H9 (cell line): ENCODE data around the gene ZSCAN9. TPM values are rescaled to one million over a fixed set of nuclear protein-coding genes. Genes with fewer than 3 reads are reported as not detected.

ENCODE experiments used
- DNase-seq: peaks from one replicate; pipeline ENCODE4 v3.0.0-alpha.2; 2017
- H2AFZ ChIP-seq: one replicate; pipeline ENCODE4 v1.6.1; 2013; ENCODE audit warnings: mild to moderate bottlenecking, low read length, control low read depth, moderate library complexity
- H2AK5ac ChIP-seq: 2 replicates; pipeline ENCODE4 v1.6.1; 2013; ENCODE audit warnings: low read length, control low read depth, mixed read lengths; ENCODE audit not compliant: insufficient read length
- H2BK120ac ChIP-seq: one replicate; pipeline ENCODE4 v1.6.1; 2013; ENCODE audit warnings: low read depth, mild to moderate bottlenecking, low read length, control low read depth, inconsistent platforms; ENCODE audit not compliant: poor library complexity, severe bottlenecking
- H2BK12ac ChIP-seq: 2 replicates; pipeline ENCODE4 v1.6.1; 2013; ENCODE audit warnings: low read length, control low read depth, mixed read lengths, low read depth; ENCODE audit not compliant: insufficient read length
- H2BK15ac ChIP-seq: 2 replicates; pipeline ENCODE4 v1.6.1; 2013; ENCODE audit warnings: low read depth, low read length, control low read depth
- H2BK20ac ChIP-seq: one replicate; pipeline ENCODE4 v1.6.1; 2013; ENCODE audit warnings: low read depth, mild to moderate bottlenecking, low read length, control low read depth, inconsistent platforms; ENCODE audit not compliant: poor library complexity, severe bottlenecking
- H2BK5ac ChIP-seq: 2 replicates; pipeline ENCODE4 v1.6.1; 2013; ENCODE audit warnings: low read length, control low read depth, mixed read lengths; ENCODE audit not compliant: insufficient read length
- H3K14ac ChIP-seq: 2 replicates; pipeline ENCODE4 v1.6.1; 2013; ENCODE audit warnings: low read length, control low read depth; ENCODE audit not compliant: insufficient read depth
- H3K18ac ChIP-seq: 2 replicates; pipeline ENCODE4 v1.6.1; 2013; ENCODE audit warnings: low read depth, mild to moderate bottlenecking, mixed read lengths, low read length, control low read depth; ENCODE audit not compliant: insufficient read length
- H3K23ac ChIP-seq: 2 replicates; pipeline ENCODE4 v1.6.1; 2013; ENCODE audit warnings: low read length, control low read depth, mixed read lengths, low read depth; ENCODE audit not compliant: insufficient read length
- H3K23me2 ChIP-seq: 2 replicates; pipeline ENCODE4 v1.6.1; 2013; ENCODE audit warnings: low read depth, mild to moderate bottlenecking, mixed read lengths, low read length, control low read depth; ENCODE audit not compliant: insufficient read length, poor library complexity, severe bottlenecking
- H3K27ac ChIP-seq: 2 replicates; pipeline ENCODE4 v1.5.1; 2013; ENCODE audit warnings: low read length, control low read depth, mixed read lengths, low read depth; ENCODE audit not compliant: insufficient read length
- H3K27me3 ChIP-seq: 2 replicates; pipeline ENCODE4 v1.6.1; 2013; ENCODE audit warnings: low read length, control low read depth, inconsistent platforms; ENCODE audit not compliant: insufficient read depth
- H3K4ac ChIP-seq: 2 replicates; pipeline ENCODE4 v1.6.1; 2013; ENCODE audit warnings: low read depth, mild to moderate bottlenecking, control low read depth, inconsistent platforms, low read length, moderate library complexity
- H3K4me1 ChIP-seq: 2 replicates; pipeline ENCODE4 v1.6.1; 2013; ENCODE audit warnings: low read length, control low read depth, inconsistent platforms; ENCODE audit not compliant: insufficient read depth
- H3K4me2 ChIP-seq: 2 replicates; pipeline ENCODE4 v1.6.1; 2013; ENCODE audit warnings: low read length, control low read depth, mixed read lengths; ENCODE audit not compliant: insufficient read length, insufficient read depth
- H3K56ac ChIP-seq: 2 replicates; pipeline ENCODE4 v1.6.1; 2013; ENCODE audit warnings: low read depth, mild to moderate bottlenecking, mixed read lengths, low read length, control low read depth; ENCODE audit not compliant: insufficient read length
- H3K79me1 ChIP-seq: 2 replicates; pipeline ENCODE4 v1.6.1; 2013; ENCODE audit warnings: low read depth, mild to moderate bottlenecking, moderate library complexity, low read length, control low read depth, inconsistent platforms; ENCODE audit not compliant: insufficient read depth, poor library complexity, severe bottlenecking
- H3K79me2 ChIP-seq: 2 replicates; pipeline ENCODE4 v1.6.1; 2013; ENCODE audit warnings: low read length, control low read depth, inconsistent platforms; ENCODE audit not compliant: insufficient read depth
- H3K9ac ChIP-seq: 2 replicates; pipeline ENCODE4 v1.6.1; 2013; ENCODE audit warnings: low read length, control low read depth, mixed read lengths; ENCODE audit not compliant: insufficient read length; ENCODE audit errors: extremely low read depth
- H3K9me3 ChIP-seq: one replicate; pipeline ENCODE4 v1.6.1; 2013; ENCODE audit warnings: low read depth, low read length, inconsistent platforms; ENCODE audit not compliant: control insufficient read depth
- H3T11ph ChIP-seq: one replicate; pipeline ENCODE4 v1.6.1; 2013; ENCODE audit warnings: mild to moderate bottlenecking, low read length, control low read depth, inconsistent platforms
- H4K20me1 ChIP-seq: one replicate; pipeline ENCODE4 v1.6.1; 2013; ENCODE audit not compliant: control insufficient read depth, insufficient read length, insufficient read depth
- H4K5ac ChIP-seq: 2 replicates; pipeline ENCODE4 v1.6.1; 2013; ENCODE audit warnings: low read depth, mild to moderate bottlenecking, mixed read lengths, low read length, control low read depth; ENCODE audit not compliant: insufficient read length
- H4K8ac ChIP-seq: replicated peaks from 2 replicates; pipeline ENCODE4 v1.6.1; 2013; ENCODE audit warnings: low read length, control low read depth, mixed read lengths, low read depth; ENCODE audit not compliant: insufficient read length
- H4K91ac ChIP-seq: 2 replicates; pipeline ENCODE4 v1.6.1; 2013; ENCODE audit warnings: low read depth, mild to moderate bottlenecking, moderate library complexity, mixed read lengths, low read length, control low read depth; ENCODE audit not compliant: insufficient read length
- H3K27ac Mint-ChIP-seq, 3 experiments: 2 replicates in 2 of 3; 3 replicates in 1 of 3; pipeline ENCODE4 v1.8.0; 2020 to 2021; ENCODE audit warnings: mixed read lengths in 3 of 3, mild to moderate bottlenecking in 1 of 3, moderate library complexity in 1 of 3
- H3K27me3 Mint-ChIP-seq: 2 replicates; pipeline ENCODE4 v1.8.0; 2021; ENCODE audit warnings: low read depth, mild to moderate bottlenecking, moderate library complexity, mixed read lengths
- H3K36me3 Mint-ChIP-seq, 3 experiments: 2 replicates in 2 of 3; 3 replicates in 1 of 3; pipeline ENCODE4 v1.8.0; 2020 to 2021; ENCODE audit warnings: low read depth in 3 of 3, mixed read lengths in 3 of 3; ENCODE audit not compliant: insufficient read depth in 1 of 3
- H3K4me1 Mint-ChIP-seq, 2 experiments: 2 replicates each; pipeline ENCODE4 v1.8.0; 2020; ENCODE audit warnings: mixed read lengths in 2 of 2
- H3K4me3 Mint-ChIP-seq, 2 experiments: 2 replicates in 1 of 2; 3 replicates in 1 of 2; pipeline ENCODE4 v1.8.0; 2020 to 2021; ENCODE audit warnings: mild to moderate bottlenecking in 2 of 2, mixed read lengths in 2 of 2, moderate library complexity in 1 of 2
- H3K9me3 Mint-ChIP-seq, 2 experiments: 2 replicates in 1 of 2; 3 replicates in 1 of 2; pipeline ENCODE4 v1.8.0; 2020; ENCODE audit warnings: mild to moderate bottlenecking in 2 of 2, mixed read lengths in 2 of 2, moderate library complexity in 1 of 2
- CTCF ChIP-seq: fragments of 200-600 bp; sonication (generic); conservative IDR thresholded peaks from 3 replicates; pipeline ENCODE4 v1.8.0; 2021; ENCODE audit warnings: antibody characterized with exemption, mild to moderate bottlenecking
- WGBS: extraction: QIAGEN DNeasy Blood & Tissue Kit; methylation state at CpG from one replicate; pipeline ENCODE4 v1.1.7; 2013; ENCODE audit warnings: missing lambda C conversion rate, low lambda C conversion rate, mixed read lengths; ENCODE audit not compliant: insufficient read length; ENCODE audit errors: extremely low coverage; 5-methylcytosine and 5-hydroxymethylcytosine counted together
- total RNA-seq: library from RNA; stranded (reverse); gene quantifications from 2 replicates; pipeline ENCODE4 v1.2.1, GENCODE V29; 2021

The ZSCAN9 gene
- total RNA-seq, 1 experiment from 2014 or later, result 11.5 TPM

GRCh38 chr6:28211840-28212509 lies 13.1 kb upstream of the ZSCAN9 start:
- peak overlapping the region; percentile 12 for H3K9ac ChIP-seq
- no peak overlapping the region for H3K27ac ChIP-seq
- H3K79me1 ChIP-seq, result no peaks in the 10 kb centered on the region
- Mint-ChIP-seq H3K36me3 (peaks cover 0 to 1% (median 0%) of the 10 kb centered on the region in 3 experiments; a peak in 1 of 7 replicates), H3K4me1 (peaks cover 21 to 46% of the 10 kb centered on the region in 2 experiments), H3K9me3 (peaks cover 0 to 7% of the 10 kb centered on the region in 2 experiments; a peak in 1 of 5 replicates), H3K4me3 (peak overlapping the region; percentile 82 to 91), H3K27ac (peak overlapping the region in 2 of 3 experiments; percentile 0 to 36; a peak in 1 of 7 replicates), H3K27me3 (peaks cover 86% of the 10 kb centered on the region)
- no peak overlapping the region for H2AK5ac ChIP-seq
- no peak overlapping the region for H3K14ac ChIP-seq
- no peak overlapping the region for H2BK20ac ChIP-seq
- DNase-seq, result peak; percentile 41
- no peak overlapping the region for H2BK5ac ChIP-seq
- H2BK120ac ChIP-seq, result no peak overlapping the region
- H3T11ph ChIP-seq, result no peak overlapping the region
- no peaks in the 10 kb centered on the region for H3K4me1 ChIP-seq
- H3K9me3 ChIP-seq, result no peaks in the 10 kb centered on the region
- no peak overlapping the region for H2BK15ac ChIP-seq
- WGBS, result no CpG with 5 or more reads among the region's 16 CpGs
- H3K18ac ChIP-seq, result no peak overlapping the region
- no peak overlapping the region for H2BK12ac ChIP-seq
- H2AFZ ChIP-seq, result no peak overlapping the region
- peaks cover 28% of the 10 kb centered on the region for H3K27me3 ChIP-seq
- no peak overlapping the region for H3K4ac ChIP-seq
- no peak overlapping the region for H3K23ac ChIP-seq
- peak overlapping the region; percentile 66 for H3K4me2 ChIP-seq
- no peak overlapping the region for H4K5ac ChIP-seq
- no peak overlapping the region for H4K8ac ChIP-seq
- H4K91ac ChIP-seq, result no peak overlapping the region
- H3K56ac ChIP-seq, result no peak overlapping the region
- TF ChIP-seq CTCF, result no peak
- H4K20me1 ChIP-seq, result no peaks in the 10 kb centered on the region
- H3K23me2 ChIP-seq, result peaks cover 6% of the 10 kb centered on the region
- no peaks in the 10 kb centered on the region for H3K79me2 ChIP-seq
